Suprapubic skin (tissue), 4 donors: ENCODE data around the gene UCK1.

Source experiments
- CTCF ChIP-seq, 2 donors: fragments of 200-600 bp in 1 of 2; fragments of 450-650 bp in 1 of 2; sonication (generic) in 1 of 2; IDR thresholded peaks; one replicate each; pipeline ENCODE4 v1.5.1; 2016 to 2019; ENCODE audit warnings: antibody characterized with exemption in 2 of 2, mild to moderate bottlenecking in 1 of 2, moderate library complexity in 1 of 2
- EP300 ChIP-seq: sonication (generic); formaldehyde crosslinking; IDR thresholded peaks from one replicate; pipeline ENCODE4 v1.6.1; 2017; ENCODE audit warnings: antibody characterized with exemption
- POLR2A ChIP-seq, 2 donors: fragments of 450-650 bp; IDR thresholded peaks; one replicate each; pipeline ENCODE4 v1.6.1; 2017; ENCODE audit warnings: antibody characterized with exemption in 2 of 2, mild to moderate bottlenecking in 2 of 2, moderate library complexity in 2 of 2
- POLR2AphosphoS5 ChIP-seq, 3 donors: sonication (generic); formaldehyde crosslinking; IDR thresholded peaks; one replicate each; pipeline ENCODE4 v1.6.1; 2017; ENCODE audit warnings: antibody characterized with exemption in 3 of 3

- no peak for TF ChIP-seq POLR2A (IDR thresholded peaks at IDR 0.05)
- TF ChIP-seq CTCF (IDR thresholded peaks at IDR 0.05), result no peak
- TF ChIP-seq EP300, result no peak
- no peak for TF ChIP-seq POLR2AphosphoS5 (IDR thresholded peaks at IDR 0.05)
Observed at GRCh38 chr9:131485206-131485605, 45.9 kb downstream of the UCK1 start.
